ENCODE measurements around the gene RWDD3.

Gene RWDD3

DNA sequence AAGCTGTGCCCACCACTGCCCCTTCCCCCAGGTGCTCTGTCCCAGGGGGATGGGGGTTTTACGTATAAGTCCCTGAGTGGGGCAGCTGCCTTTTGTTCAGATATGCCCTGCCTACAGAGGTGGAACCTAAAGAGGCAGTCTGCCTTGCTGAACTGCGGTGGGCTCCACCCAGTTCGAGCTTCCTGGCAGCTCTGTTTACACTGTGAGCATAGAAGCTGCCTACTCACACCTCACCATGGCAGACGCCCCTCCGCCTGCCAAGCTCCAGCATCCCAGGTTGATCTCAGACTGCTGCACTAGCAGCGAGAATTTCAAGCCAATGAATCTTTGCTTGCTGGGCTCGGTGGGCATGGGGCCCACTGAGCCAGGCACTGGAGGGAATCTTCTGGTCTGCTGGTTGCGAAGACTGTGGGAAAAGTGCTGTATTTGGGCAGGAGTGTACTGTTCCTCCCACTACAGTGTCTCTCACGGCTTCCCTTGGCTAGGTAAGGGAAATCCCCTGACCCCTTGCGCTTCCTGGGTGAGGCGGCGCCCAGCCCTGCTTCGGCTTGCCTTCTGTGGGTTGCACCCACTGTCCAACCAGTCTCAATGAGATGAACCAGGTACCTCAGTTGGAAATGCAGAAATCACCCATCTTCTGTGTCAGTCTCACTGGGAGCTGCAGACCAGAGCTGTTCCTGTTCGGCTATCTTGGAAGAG, 17.6 kb upstream of the RWDD3 start:
- Histone ChIP-seq H3K4me3 (ENCODE audit: low read length) (no peak overlapping the region), H3K27me3 (ENCODE audit: control insufficient read depth, low read length) (no peaks in the 10 kb centered on the region), H3F3A (ENCODE audit: control insufficient read depth, insufficient read depth) (no peaks in the 10 kb centered on the region), H3K4me2 (ENCODE audit: low read length) (no peak overlapping the region), H3K36me3 (ENCODE audit: control insufficient read depth, low read length) (no peaks in the 10 kb centered on the region), H3K9me2 (replicated peaks; ENCODE audit: control insufficient read depth, low read length) (no peaks in the 10 kb centered on the region), H4K20me1 (ENCODE audit: control insufficient read depth, insufficient read depth, low read depth, low read length) (no peaks in the 10 kb centered on the region), H3K79me2 (ENCODE audit: control insufficient read depth, low read length) (no peaks in the 10 kb centered on the region), H3K4me1 (ENCODE audit: control insufficient read depth, low read length) (no peaks in the 10 kb centered on the region), H3K9me3 (ENCODE audit: control insufficient read depth, insufficient read depth, low read length) (no peaks in the 10 kb centered on the region), H3K27ac (ENCODE audit: low read depth, low read length) (no peak overlapping the region)
- TF ChIP-seq EZH2phosphoT487 (IDR thresholded peaks at IDR 0.05; ENCODE audit: borderline replicate concordance, low read length) = no peak
- TF ChIP-seq, protein P1, sequence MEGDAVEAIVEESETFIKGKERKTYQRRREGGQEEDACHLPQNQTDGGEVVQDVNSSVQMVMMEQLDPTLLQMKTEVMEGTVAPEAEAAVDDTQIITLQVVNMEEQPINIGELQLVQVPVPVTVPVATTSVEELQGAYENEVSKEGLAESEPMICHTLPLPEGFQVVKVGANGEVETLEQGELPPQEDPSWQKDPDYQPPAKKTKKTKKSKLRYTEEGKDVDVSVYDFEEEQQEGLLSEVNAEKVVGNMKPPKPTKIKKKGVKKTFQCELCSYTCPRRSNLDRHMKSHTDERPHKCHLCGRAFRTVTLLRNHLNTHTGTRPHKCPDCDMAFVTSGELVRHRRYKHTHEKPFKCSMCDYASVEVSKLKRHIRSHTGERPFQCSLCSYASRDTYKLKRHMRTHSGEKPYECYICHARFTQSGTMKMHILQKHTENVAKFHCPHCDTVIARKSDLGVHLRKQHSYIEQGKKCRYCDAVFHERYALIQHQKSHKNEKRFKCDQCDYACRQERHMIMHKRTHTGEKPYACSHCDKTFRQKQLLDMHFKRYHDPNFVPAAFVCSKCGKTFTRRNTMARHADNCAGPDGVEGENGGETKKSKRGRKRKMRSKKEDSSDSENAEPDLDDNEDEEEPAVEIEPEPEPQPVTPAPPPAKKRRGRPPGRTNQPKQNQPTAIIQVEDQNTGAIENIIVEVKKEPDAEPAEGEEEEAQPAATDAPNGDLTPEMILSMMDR (IDR thresholded peaks at IDR 0.05; ENCODE audit: low read depth, low read length, poor library complexity, severe bottlenecking) = no peak

DNA sequence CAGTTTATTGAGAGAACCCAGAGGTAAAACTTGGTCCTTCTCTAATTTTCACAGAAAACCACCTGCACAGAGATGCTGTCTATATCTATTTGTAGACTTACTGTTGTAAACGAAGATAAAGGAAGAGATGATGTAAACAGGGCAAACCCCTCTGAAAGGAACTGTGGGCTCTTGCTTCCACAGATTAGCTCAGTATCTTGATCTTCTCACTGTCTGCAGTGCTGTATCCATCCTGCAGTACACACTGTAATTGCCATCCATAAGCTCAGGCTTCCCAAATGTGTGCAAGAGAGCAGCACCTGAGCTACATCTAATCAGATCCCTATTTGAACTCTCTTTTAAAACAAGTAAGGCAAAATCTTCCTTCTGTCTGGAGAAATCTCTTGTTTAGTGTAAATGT, 16.6 kb upstream of the RWDD3 start:
- Histone ChIP-seq H3K4me1 (ENCODE audit: control insufficient read depth, low read length) (no peaks in the 10 kb centered on the region), H3K9me2 (replicated peaks; ENCODE audit: control insufficient read depth, low read length) (no peaks in the 10 kb centered on the region), H3K79me2 (ENCODE audit: control insufficient read depth, low read length) (no peaks in the 10 kb centered on the region), H3K4me3 (ENCODE audit: low read length) (no peak overlapping the region), H3K9me3 (ENCODE audit: control insufficient read depth, insufficient read depth, low read length) (no peaks in the 10 kb centered on the region), H3K36me3 (ENCODE audit: control insufficient read depth, low read length) (no peaks in the 10 kb centered on the region), H3K27me3 (ENCODE audit: control insufficient read depth, low read length) (no peaks in the 10 kb centered on the region), H3K4me2 (ENCODE audit: low read length) (no peak overlapping the region), H4K20me1 (ENCODE audit: control insufficient read depth, insufficient read depth, low read depth, low read length) (no peaks in the 10 kb centered on the region), H3F3A (ENCODE audit: control insufficient read depth, insufficient read depth) (no peaks in the 10 kb centered on the region), H3K27ac (ENCODE audit: low read depth, low read length) (no peak overlapping the region)
- TF ChIP-seq, protein P1 (IDR thresholded peaks at IDR 0.05; ENCODE audit: low read depth, low read length, poor library complexity, severe bottlenecking) = no peak
- TF ChIP-seq EZH2phosphoT487 (IDR thresholded peaks at IDR 0.05; ENCODE audit: borderline replicate concordance, low read length) = no peak

DNA sequence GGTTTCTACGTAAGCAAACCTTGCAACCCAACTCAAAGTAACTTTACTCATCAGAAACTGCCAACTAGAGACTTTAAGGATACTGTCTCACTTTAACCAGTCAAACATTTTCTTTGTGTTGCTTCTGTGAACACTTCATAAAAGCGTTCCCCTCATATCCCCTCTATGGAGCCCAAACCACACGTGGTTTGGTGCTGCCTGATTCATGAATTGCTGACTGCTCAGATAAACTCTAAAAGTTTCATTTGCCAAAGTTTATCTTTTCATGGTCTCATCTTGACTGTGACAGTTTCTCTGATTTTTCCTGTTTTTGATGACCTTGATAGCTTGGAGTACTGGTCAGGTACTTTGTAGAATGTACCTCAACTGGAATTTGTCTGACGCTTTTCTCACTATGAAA, 14.6 kb upstream of the RWDD3 start:
- H3K27me3 ChIP-seq (ENCODE audit: control insufficient read depth, low read length) = no peaks in the 10 kb centered on the region
- no peaks in the 10 kb centered on the region for H3K9me3 ChIP-seq (ENCODE audit: control insufficient read depth, insufficient read depth, low read length)
- no peaks in the 10 kb centered on the region for H3K4me1 ChIP-seq (ENCODE audit: control insufficient read depth, low read length)
- H3K4me2 ChIP-seq (ENCODE audit: low read length) = no peak overlapping the region
- no peaks in the 10 kb centered on the region for H3K79me2 ChIP-seq (ENCODE audit: control insufficient read depth, low read length)
- no peak overlapping the region for H3K4me3 ChIP-seq (ENCODE audit: low read length)
- no peak overlapping the region for H3K27ac ChIP-seq (ENCODE audit: low read depth, low read length)
- H3F3A ChIP-seq (ENCODE audit: control insufficient read depth, insufficient read depth) = no peaks in the 10 kb centered on the region
- H4K20me1 ChIP-seq (ENCODE audit: control insufficient read depth, insufficient read depth, low read depth, low read length) = no peaks in the 10 kb centered on the region
- TF ChIP-seq EZH2phosphoT487 (IDR thresholded peaks at IDR 0.05; ENCODE audit: borderline replicate concordance, low read length) = no peak
- TF ChIP-seq, protein P1 (IDR thresholded peaks at IDR 0.05; ENCODE audit: low read depth, low read length, poor library complexity, severe bottlenecking) = no peak
- no peaks in the 10 kb centered on the region for H3K36me3 ChIP-seq (ENCODE audit: control insufficient read depth, low read length)
- no peaks in the 10 kb centered on the region for H3K9me2 ChIP-seq (replicated peaks; ENCODE audit: control insufficient read depth, low read length)

Measured in DOHH2 (cell line).